ENCODE measurements around the gene CGB8.
A peak's percentile ranks its signal among the peaks of the same experiment; 100 is the strongest.
"Not testable (repeated sequence)": the region's sequence is repeated elsewhere in the genome, so short reads cannot be mapped to it uniquely, and the experiment has no call there.

Gene CGB8

DNA sequence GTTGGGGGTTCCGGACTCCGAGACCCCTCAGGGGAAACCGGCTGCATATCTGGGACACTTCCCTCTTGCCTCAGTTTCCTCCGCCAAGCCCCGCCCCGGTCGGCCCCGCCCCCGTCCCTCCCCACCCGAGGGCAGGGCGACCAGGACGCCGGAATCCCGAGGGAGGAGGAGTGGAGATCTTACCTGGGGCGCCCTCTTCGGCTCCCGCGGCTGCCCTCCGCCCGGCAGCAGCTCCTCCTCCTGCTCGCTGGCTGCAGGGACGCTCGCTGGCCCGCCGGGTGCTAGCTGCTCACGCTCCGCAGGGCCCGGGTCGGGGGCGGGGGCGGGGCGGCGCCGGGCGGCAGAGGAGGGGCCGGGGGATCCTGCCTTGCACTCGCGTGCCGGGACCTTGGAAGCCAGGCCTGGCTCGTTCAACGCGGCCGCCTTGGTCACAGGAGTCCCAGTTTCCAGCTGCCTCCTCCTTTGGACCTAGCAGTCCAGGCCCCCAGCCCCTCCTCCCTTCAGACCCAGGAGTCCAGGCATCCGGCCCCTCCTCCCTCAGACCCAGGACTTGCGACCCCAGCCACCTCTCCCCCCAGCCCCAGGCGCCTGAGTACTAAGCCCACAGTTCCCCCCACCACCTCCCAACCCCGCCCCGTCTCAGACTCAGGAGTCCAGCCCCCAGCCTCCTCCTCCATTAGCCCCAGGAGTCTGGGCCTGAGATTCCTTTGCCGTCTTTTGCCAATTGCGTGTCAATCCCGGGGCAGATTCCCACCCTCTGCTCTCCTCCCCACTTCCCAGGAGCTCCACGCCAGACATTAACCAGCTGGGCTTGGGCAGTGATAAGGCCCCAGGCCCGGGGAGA lies 16.1 kb upstream of the CGB8 start, which contains the start of gene NTF4:
NTF4 (minus strand) TSS at position 51 of the 844 bp plus-strand sequence. CDS start 2,821 bp downstream, outside the sequence.
- no peak for DNase-seq (ENCODE audit: low read depth in 1 of 2, low spot score in 1 of 2)

- no peak for DNase-seq (ENCODE audit: low read depth in 1 of 2, low spot score in 1 of 2)
Measured at GRCh38 chr19:49064029-49064629, 15.2 kb upstream of the CGB8 start.

GRCh38 chr19:49061445-49061844 lies 12.5 kb upstream of the CGB8 start:
- no peak for DNase-seq (ENCODE audit: low read depth in 1 of 2, low spot score in 1 of 2)

DNA sequence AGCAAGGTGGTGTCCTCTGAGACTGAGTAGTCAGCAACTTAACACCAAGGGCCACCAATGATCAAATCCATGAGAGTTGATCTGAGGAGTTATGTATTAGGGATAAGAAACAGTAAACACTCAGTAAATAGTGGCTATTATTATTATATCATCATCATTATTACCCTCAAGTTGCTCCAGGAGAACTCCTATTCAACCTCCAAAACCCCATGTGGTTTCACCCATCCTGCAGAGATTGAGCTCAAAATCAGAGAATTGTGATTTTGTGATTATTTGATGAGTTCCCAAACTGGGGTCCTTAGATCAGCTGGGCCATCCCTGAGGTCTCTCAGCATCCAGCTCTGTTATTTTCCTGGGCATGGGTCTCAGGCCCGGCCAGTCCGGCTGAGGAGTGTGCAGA lies 12.1 kb upstream of the CGB8 start:
- DNase-seq (ENCODE audit: low read depth in 1 of 2, low spot score in 1 of 2): no peak

GRCh38 chr19:49059053-49059452 lies 10.1 kb upstream of the CGB8 start:
- no peak for DNase-seq (ENCODE audit: low read depth in 1 of 2, low spot score in 1 of 2)

DNA sequence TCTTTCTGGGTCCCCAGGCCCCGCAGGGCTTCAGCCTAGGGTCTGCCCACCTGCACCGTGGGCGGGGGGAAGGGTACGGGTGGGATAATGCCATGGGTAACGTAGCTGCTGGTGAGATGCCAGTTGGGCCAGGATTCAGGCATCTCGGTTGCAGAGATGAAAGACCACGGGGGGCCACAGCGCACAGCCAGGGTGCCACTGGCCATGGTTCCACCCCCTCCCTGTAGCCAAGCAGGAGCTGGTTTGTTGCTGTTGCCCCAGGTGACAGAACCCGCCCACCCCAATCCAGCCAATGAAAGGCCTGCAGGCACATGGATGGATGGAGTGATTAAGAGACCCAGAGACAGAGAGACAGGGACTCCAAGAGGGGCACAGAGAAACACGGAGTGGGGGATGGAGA lies 9.7 kb upstream of the CGB8 start:
- DNase-seq (ENCODE audit: low read depth in 1 of 2, low spot score in 1 of 2): no peak

DNA sequence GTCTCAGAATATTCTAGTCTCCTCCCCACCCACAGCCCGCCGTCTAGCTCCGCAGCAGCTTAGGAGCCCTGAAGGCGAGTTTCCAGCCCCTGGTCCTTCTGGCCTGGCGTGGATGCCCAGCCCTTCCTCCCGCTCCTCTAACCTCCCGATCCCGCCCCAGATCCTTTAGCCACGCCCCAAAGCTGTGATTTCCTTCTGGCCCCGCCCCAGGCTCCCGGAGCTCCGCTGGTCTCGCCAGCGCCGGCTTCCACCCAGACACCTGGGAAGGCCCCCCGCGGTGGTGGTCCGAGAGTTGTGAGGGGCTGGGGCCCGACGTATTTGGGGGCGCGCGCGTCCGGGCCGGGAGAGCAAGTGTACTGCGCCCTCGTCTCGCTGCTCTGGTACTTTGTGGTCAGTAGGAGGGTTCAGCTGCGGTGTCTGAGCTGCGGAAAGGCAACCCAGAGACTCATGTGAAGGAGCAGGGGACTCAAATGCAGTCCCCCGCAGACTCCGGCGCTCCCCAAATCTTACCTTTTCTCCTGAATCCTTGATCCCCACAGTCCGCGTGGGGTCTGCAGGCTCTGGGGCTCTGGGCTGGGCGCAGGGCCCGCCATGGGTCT lies 8.8 kb upstream of the CGB8 start, which contains the start of gene CGB7:
CGB7 (minus strand) TSS at position 114 of the 599 bp plus-strand sequence. CDS start 2,374 bp downstream, outside the sequence.
- DNase-seq (ENCODE audit: low read depth in 1 of 2, low spot score in 1 of 2): peak in 1 of 2 donors; percentile 27

DNA sequence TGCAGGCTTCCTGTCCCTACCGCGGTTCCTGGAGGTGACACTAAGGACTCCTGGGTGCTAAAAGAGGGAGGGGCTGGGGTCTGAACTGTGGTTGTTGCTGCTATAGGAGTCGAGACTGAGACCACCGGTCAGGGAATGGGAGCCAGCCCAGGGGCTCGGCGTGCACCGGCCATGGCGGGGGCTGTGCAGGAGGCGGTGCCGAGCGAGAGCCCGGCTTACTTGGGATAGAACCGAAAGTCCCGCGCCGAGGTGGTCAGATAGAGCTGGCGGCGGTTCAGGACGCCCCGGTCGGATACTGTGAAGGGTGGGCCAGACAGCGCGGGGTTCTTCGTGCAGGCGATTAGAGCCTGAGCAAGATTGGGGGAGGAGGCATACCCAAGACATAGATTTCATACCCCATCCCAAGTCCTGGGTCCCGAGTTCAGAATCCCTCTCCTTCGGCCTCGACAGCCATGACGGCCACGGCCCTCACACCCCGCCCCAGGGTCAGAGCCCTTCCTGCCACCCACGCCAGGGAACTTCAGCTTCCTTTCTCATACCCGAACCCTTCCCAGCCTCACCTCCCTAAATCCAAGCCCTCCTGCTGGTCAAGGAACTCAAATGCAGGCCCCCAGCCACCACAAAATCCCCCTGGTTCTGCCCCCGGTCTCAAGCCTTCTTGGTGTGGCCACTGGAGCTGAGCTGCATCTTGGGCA lies 8.1 kb upstream of the CGB8 start:
- not testable (repeated sequence) for DNase-seq (ENCODE audit: low read depth in 1 of 2, low spot score in 1 of 2)

- peak in 1 of 2 donors; percentile 26 for DNase-seq (ENCODE audit: low read depth in 1 of 2, low spot score in 1 of 2)
Measured at GRCh38 chr19:49056101-49056901, 7.4 kb upstream of the CGB8 start.

DNA sequence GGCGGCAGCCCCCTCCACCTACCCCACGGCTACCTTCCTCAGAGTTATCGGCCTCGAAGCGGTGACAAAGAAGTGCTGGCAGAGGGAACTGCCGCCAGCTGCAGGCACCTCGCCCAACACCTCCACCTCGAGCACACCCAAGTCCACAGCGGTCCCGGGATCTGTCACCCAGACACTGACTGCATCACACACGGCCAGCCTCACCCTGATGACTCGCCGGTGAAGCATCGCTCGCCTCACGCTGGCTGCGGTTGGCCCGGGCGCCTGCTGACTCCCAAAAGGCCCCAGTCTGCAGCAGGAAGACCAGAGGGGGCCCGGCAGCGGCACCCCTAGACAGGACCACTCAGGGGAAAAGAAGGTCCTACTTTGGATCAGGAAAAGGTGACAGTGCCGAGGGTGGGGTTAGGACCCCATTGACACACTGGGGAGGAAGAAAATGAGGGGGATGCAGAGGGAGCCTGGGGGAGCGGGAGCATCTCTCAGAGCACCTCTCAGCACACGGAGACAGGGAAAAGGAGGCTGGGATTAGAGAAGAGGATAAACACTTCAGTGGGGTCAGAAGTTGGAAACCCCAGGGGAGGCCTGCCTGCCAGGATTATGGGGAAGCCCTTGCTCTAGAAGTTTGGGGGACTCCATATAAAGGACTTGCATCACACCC lies 1.6 kb upstream of the CGB8 start:
- not testable (repeated sequence) for DNase-seq (ENCODE audit: low read depth in 1 of 2, low spot score in 1 of 2)

DNA sequence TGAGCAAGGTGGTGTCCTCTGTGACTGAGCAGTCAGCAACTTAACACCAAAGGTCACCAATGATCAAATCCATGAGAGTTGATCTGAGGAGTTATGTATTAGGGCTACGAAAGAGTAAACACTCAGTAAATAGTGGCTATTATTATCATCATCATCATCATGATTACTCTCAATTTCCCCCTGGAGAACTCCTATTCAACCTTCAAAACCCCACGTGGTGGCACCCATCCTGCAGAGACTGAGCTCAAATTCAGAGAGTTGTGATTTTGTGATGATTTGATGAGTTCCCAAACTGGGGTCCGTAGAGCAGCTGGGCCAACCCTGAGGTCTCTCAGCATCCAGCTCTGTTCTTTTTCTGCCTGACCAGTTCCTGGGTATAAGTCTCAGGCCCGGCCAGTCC lies 923 bp upstream of the CGB8 start:
- not testable (repeated sequence) for DNase-seq (ENCODE audit: low read depth in 1 of 2, low spot score in 1 of 2)

GRCh38 chr19:49043548-49043947 lies 5.4 kb downstream of the CGB8 start, which contains the start of gene CGB5:
CGB5 (plus strand) TSS chr19:49043848; CDS start chr19:49044210, 362 bp downstream.
- not testable (repeated sequence) for DNase-seq (ENCODE audit: low read depth in 1 of 2, low spot score in 1 of 2)

GRCh38 chr19:49042666-49043065 lies 6.2 kb downstream of the CGB8 start:
- not testable (repeated sequence) for DNase-seq (ENCODE audit: low read depth in 1 of 2, low spot score in 1 of 2)

DNA sequence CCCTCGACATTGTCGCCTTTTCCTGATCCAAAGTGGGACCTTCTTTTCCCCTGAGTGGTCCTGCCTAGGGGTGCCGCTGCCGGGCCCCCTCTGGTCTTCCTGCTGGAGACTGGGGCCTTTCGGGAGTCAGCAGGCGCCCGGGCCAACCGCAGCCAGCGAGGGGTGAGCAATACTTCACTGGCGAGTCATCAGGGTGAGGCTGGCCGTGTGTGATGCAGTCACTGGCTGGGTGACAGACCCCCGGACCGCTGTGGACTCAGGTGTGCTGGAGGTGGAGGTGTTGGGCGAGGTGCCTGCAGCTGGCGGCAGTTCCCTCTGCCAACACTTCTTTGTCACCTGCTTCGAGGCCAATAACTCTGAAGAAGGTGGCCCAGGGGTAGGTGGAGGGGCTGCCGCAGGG lies 6.7 kb downstream of the CGB8 start:
- no peak for DNase-seq (ENCODE audit: low read depth in 1 of 2, low spot score in 1 of 2)

GRCh38 chr19:49039736-49040135 lies 9.2 kb downstream of the CGB8 start:
- DNase-seq (ENCODE audit: low read depth in 1 of 2, low spot score in 1 of 2): not testable (repeated sequence)

- DNase-seq (ENCODE audit: low read depth in 1 of 2, low spot score in 1 of 2): not testable (repeated sequence)
Measured at GRCh38 chr19:49038557-49039276, 10.2 kb downstream of the CGB8 start.

DNA sequence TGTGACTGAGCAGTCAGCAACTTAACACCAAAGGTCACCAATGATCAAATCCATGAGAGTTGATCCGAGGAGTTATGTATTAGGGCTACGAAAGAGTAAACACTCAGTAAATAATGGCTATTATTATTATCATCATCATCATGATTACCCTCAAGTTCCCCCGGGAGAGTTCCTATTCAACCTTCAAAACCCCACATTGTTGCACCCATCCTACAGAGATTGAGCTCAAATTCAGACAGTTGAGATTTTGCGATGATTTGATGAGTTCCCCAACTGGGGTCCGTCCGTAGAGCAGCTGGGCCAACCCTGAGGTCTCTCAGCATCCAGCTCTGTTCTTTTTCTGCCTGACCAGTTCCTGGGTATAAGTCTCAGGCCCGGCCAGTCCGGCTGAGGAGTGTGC lies 10.8 kb downstream of the CGB8 start:
- DNase-seq (ENCODE audit: low read depth in 1 of 2, low spot score in 1 of 2): not testable (repeated sequence)

- DNase-seq (ENCODE audit: low read depth in 1 of 2, low spot score in 1 of 2): not testable (repeated sequence)
Measured at GRCh38 chr19:49036815-49037214, 12.1 kb downstream of the CGB8 start, which contains the start of gene CGB1. CGB1 (minus strand) TSS chr19:49036895; CDS start chr19:49036711, 184 bp downstream.

Measured in activated CD4-positive, alpha-beta T cell treated with anti-CD3 and anti-CD28 coated beads, Interleukin-2, amount 50 U/mL, for 24 hours (primary cell).